ENCODE measurements around the gene KRTAP5-11. TPM values are rescaled to one million over a fixed set of nuclear protein-coding genes. Genes with fewer than 3 reads are reported as not detected.
"Not testable (repeated sequence)": the region's sequence is repeated elsewhere in the genome, so short reads cannot be mapped to it uniquely, and the experiment has no call there.

KRTAP5-11 gene
- total RNA-seq, 2 experiments from 2014 or later: not detected

DNA sequence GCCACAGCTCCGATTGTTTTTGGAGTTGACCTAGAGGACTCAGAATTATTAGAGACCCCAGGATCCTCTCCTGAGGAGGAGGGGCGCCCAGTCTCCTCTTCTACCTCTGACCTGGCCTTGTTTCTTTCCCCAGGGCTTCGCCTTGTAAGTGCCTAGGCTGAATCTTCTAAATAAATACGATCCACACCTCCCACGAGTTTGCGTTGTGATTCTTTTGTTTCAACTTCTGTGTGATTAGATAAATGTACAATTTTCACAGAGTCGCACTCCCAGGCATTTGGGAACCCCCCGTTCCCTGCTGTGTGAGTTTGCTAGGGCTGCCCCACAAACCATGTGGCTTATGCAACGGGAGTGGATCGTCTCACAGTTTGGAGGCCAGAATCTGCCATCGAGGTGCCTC lies 43.7 kb downstream of the KRTAP5-11 start:
- ATAC-seq (ENCODE audit: poor library complexity) (no peak), DNase-seq (no peak)
- intact Hi-C loops (cut with DNase I, micrococcal nuclease): no loop called here
- Mint-ChIP-seq H3K9me3 (peaks cover 8% of the 10 kb centered on the region), H3K36me3 (ENCODE audit: low read depth) (no peaks in the 10 kb centered on the region), H3K27ac (no peak overlapping the region), H3K4me1 (ENCODE audit: low read depth) (no peaks in the 10 kb centered on the region), H3K27me3 (peaks cover 5% of the 10 kb centered on the region), H3K4me3 (no peak overlapping the region)
- CTCF ChIA-PET: no interaction called here
- POLR2A ChIA-PET: no interaction called here
- H3K27me3 ChIP-seq (ENCODE audit: control insufficient read depth in 1 of 2, insufficient read depth in 2 of 2, low read length in 2 of 2): no peaks in the 10 kb centered on the region
- H3K27ac ChIP-seq (ENCODE audit: low read depth in 1 of 2, low read length in 2 of 2): no peak overlapping the region
- no peaks in the 10 kb centered on the region for H3K4me1 ChIP-seq (ENCODE audit: insufficient read depth, low read length)
- H3K9me3 ChIP-seq (ENCODE audit: control insufficient read depth in 1 of 2, insufficient read depth in 1 of 2, low read length in 2 of 2): peaks cover 0 to 14% of the 10 kb centered on the region in 2 experiments
- TF ChIP-seq, protein P1, sequence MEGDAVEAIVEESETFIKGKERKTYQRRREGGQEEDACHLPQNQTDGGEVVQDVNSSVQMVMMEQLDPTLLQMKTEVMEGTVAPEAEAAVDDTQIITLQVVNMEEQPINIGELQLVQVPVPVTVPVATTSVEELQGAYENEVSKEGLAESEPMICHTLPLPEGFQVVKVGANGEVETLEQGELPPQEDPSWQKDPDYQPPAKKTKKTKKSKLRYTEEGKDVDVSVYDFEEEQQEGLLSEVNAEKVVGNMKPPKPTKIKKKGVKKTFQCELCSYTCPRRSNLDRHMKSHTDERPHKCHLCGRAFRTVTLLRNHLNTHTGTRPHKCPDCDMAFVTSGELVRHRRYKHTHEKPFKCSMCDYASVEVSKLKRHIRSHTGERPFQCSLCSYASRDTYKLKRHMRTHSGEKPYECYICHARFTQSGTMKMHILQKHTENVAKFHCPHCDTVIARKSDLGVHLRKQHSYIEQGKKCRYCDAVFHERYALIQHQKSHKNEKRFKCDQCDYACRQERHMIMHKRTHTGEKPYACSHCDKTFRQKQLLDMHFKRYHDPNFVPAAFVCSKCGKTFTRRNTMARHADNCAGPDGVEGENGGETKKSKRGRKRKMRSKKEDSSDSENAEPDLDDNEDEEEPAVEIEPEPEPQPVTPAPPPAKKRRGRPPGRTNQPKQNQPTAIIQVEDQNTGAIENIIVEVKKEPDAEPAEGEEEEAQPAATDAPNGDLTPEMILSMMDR (IDR thresholded peaks at IDR 0.05): no peak
- no peak overlapping the region for H3K4me3 ChIP-seq (ENCODE audit: low read length)
- no peaks in the 10 kb centered on the region for H3K36me3 ChIP-seq (ENCODE audit: insufficient read depth, low read length)

DNA sequence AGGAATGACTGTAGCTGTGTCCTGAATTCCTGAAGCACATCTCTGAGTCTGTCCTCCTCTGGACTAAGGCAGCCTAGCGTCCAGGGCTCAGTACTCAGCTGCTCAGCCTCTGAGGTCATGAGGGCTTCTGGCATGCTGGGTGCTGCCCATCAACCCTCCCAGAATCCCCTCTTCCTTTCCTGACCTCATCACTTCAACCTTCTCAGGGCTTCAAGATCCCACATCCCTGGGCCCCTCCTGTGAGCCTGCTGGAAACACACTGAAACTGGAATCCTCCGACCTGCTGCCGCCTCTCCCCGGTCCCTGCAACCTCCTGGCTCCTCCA lies 44.0 kb downstream of the KRTAP5-11 start:
- ChIA-PET POLR2A (no interaction called here), CTCF (no interaction called here)
- Mint-ChIP-seq H3K4me1 (ENCODE audit: low read depth) (no peaks in the 10 kb centered on the region), H3K9me3 (peaks cover 8% of the 10 kb centered on the region), H3K4me3 (no peak overlapping the region), H3K36me3 (ENCODE audit: low read depth) (no peaks in the 10 kb centered on the region), H3K27me3 (peaks cover 5% of the 10 kb centered on the region), H3K27ac (no peak overlapping the region)
- no peak for DNase-seq
- no peak for ATAC-seq (ENCODE audit: poor library complexity)
- intact Hi-C loops (cut with DNase I, micrococcal nuclease): no loop called here
- no peaks in the 10 kb centered on the region for H3K27me3 ChIP-seq (ENCODE audit: control insufficient read depth in 1 of 2, insufficient read depth in 2 of 2, low read length in 2 of 2)
- H3K9me3 ChIP-seq (ENCODE audit: control insufficient read depth in 1 of 2, insufficient read depth in 1 of 2, low read length in 2 of 2): peaks cover 0 to 14% of the 10 kb centered on the region in 2 experiments
- no peak overlapping the region for H3K27ac ChIP-seq (ENCODE audit: low read depth in 1 of 2, low read length in 2 of 2)
- TF ChIP-seq, protein P1 (IDR thresholded peaks at IDR 0.05): no peak
- H3K4me3 ChIP-seq (ENCODE audit: low read length): no peak overlapping the region
- H3K36me3 ChIP-seq (ENCODE audit: insufficient read depth, low read length): no peaks in the 10 kb centered on the region
- H3K4me1 ChIP-seq (ENCODE audit: insufficient read depth, low read length): no peaks in the 10 kb centered on the region

- H3K4me3 ChIP-seq (ENCODE audit: low read length); H3K4me1 Mint-ChIP-seq (ENCODE audit: low read depth); H3K36me3 ChIP-seq (ENCODE audit: insufficient read depth, low read length); POLR2A ChIA-PET; intact Hi-C loops (cut with DNase I, micrococcal nuclease); CTCF ChIA-PET; H3K4me1 ChIP-seq (ENCODE audit: insufficient read depth, low read length); H3K27me3 ChIP-seq (ENCODE audit: control insufficient read depth in 1 of 2, insufficient read depth in 2 of 2, low read length in 2 of 2); H3K9me3 Mint-ChIP-seq; DNase-seq; ATAC-seq (ENCODE audit: poor library complexity); H3K4me3 Mint-ChIP-seq; H3K27ac Mint-ChIP-seq; H3K27ac ChIP-seq (ENCODE audit: low read depth in 1 of 2, low read length in 2 of 2); H3K36me3 Mint-ChIP-seq (ENCODE audit: low read depth); H3K27me3 Mint-ChIP-seq: not testable (repeated sequence)
- peaks cover 0 to 12% of the 10 kb centered on the region in 2 experiments for H3K9me3 ChIP-seq (ENCODE audit: control insufficient read depth in 1 of 2, insufficient read depth in 1 of 2, low read length in 2 of 2)
Measured at GRCh38 chr11:71537977-71538665, 44.6 kb downstream of the KRTAP5-11 start, which contains the start of gene KRTAP5-8. KRTAP5-8 (plus strand) TSS chr11:71538025; CDS start chr11:71538056, 31 bp downstream.

DNA sequence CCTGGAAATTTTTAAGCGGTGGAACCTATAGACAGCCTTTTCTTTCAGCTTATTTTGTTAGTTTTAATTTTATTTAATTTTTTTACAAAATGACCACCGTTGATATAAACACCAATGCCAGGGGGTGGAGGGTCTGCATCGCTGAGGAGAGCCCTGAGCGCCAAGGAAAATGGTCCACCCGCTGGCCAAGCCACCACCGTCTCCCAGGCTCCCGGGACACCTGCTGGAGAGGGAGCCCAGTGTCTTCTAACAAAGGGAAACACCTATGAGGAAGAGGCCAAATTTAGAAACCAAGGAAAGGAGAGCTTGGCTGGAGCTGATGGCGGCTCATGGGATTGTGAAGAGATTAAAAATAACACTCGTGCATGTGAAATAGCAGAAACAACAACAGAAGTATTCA lies 45.1 kb downstream of the KRTAP5-11 start:
- no peak for DNase-seq
- CTCF ChIA-PET: no interaction called here
- no peaks in the 10 kb centered on the region for H3K4me1 ChIP-seq (ENCODE audit: insufficient read depth, low read length)
- H3K27me3 ChIP-seq (ENCODE audit: control insufficient read depth in 1 of 2, insufficient read depth in 2 of 2, low read length in 2 of 2): no peaks in the 10 kb centered on the region
- H3K4me3 ChIP-seq (ENCODE audit: low read length): no peak overlapping the region
- TF ChIP-seq, protein P1 (IDR thresholded peaks at IDR 0.05): no peak
- intact Hi-C loops (cut with DNase I, micrococcal nuclease): no loop called here
- Mint-ChIP-seq H3K9me3 (peaks cover 8% of the 10 kb centered on the region), H3K27me3 (peaks cover 5% of the 10 kb centered on the region), H3K27ac (no peak overlapping the region), H3K36me3 (ENCODE audit: low read depth) (no peaks in the 10 kb centered on the region), H3K4me1 (ENCODE audit: low read depth) (no peaks in the 10 kb centered on the region), H3K4me3 (no peak overlapping the region)
- H3K9me3 ChIP-seq (ENCODE audit: control insufficient read depth in 1 of 2, insufficient read depth in 1 of 2, low read length in 2 of 2): peaks cover 0 to 8% of the 10 kb centered on the region in 2 experiments
- POLR2A ChIA-PET: no interaction called here
- H3K36me3 ChIP-seq (ENCODE audit: insufficient read depth, low read length): no peaks in the 10 kb centered on the region
- ATAC-seq (ENCODE audit: poor library complexity): no peak
- no peak overlapping the region for H3K27ac ChIP-seq (ENCODE audit: low read depth in 1 of 2, low read length in 2 of 2)
